Measurements from ENCODE around the gene FSCN2.

Gene FSCN2

DNA sequence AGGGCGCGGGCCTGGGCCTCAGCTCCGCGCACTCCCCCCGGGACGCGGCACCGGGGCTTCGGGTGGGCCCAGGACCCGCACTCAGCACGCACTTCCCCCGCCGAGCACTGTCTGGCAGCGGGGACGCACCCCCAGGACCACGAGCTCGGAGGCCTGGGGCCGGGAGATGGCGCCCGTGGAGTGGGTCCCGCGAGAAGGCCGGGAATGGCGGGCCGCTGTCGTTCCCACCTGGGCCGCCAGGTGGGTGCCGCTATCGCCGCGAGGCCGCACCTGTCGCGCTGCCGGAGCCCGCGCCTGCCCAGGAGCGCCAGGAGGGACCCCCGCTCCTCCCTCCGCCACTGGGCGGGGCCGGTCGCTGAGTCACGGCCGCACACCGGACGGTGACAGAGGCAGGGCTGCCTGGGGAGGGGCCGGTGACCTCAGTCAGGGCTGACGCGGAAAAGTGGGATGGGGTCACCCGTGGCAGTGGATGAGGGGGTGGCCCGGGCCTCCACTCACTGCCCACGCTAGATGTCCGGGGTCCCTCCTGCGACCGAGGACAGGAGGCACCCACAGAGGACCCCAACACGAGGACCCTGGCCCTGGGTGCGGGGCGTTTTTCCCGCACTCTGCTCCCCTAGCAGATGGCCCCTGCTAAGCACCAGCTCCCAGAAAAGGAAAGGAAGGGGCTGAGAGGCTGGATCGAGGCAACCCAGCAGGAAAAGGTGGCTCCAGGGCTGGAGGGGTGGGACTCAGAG is 8.7 kb upstream of the FSCN2 start:
- Histone ChIP-seq H3K9me3 (no peaks in the 10 kb centered on the region), H3K27me3 (no peaks in the 10 kb centered on the region), H3K36me3 (no peaks in the 10 kb centered on the region), H3K4me3 (ENCODE audit: low read depth, low read length) (no peak overlapping the region), H3K4me1 (no peaks in the 10 kb centered on the region)
- DNase-seq: no peak
- TF ChIP-seq, protein P1, sequence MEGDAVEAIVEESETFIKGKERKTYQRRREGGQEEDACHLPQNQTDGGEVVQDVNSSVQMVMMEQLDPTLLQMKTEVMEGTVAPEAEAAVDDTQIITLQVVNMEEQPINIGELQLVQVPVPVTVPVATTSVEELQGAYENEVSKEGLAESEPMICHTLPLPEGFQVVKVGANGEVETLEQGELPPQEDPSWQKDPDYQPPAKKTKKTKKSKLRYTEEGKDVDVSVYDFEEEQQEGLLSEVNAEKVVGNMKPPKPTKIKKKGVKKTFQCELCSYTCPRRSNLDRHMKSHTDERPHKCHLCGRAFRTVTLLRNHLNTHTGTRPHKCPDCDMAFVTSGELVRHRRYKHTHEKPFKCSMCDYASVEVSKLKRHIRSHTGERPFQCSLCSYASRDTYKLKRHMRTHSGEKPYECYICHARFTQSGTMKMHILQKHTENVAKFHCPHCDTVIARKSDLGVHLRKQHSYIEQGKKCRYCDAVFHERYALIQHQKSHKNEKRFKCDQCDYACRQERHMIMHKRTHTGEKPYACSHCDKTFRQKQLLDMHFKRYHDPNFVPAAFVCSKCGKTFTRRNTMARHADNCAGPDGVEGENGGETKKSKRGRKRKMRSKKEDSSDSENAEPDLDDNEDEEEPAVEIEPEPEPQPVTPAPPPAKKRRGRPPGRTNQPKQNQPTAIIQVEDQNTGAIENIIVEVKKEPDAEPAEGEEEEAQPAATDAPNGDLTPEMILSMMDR (IDR thresholded peaks at IDR 0.05; ENCODE audit: low read depth, low read length): no peak

DNA sequence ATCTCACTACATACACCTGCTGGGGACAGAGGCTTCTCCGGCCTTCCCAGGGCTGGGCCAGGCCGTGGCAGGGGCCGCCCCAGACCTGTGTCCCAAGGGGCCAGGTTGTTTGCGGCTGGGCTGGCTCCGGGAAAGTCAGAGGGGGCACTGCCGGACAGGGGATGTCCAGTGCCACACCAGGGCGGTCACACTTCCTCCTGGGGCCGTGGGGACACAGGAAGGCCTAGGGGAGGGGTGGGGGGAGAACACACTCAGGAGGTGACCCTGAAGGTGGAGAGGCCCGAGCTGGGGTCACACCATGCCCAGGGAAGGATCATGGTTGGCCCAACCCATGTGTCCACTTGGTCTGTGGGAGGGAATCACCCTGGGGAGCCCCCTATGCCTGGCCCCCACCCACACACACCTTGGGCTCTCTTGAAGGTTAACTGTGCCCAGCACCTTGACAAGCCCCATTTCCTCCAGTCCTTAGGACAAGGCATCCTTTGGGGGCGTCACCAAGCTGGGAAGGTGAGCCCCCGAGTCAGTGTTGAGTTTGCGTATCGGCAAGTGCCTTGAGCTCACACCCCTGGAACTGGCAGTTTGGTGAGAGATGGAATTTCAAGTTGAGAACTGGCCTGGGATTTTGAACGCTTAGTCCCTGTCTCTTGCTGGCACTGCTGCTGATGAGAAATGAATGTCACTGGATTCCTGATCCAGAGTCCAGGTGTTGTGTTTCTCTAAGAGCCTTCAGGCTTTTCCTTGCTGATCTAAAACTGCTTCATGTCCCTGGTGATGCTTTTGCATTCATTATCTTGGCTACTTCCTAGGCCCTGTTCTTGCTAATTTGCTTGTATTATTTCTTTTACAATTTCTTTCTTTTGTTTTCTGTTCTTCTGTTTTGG is 7.9 kb upstream of the FSCN2 start:
- DNase-seq: no peak
- no peak overlapping the region for H3K4me3 ChIP-seq (ENCODE audit: low read depth, low read length)
- TF ChIP-seq, protein P1 (IDR thresholded peaks at IDR 0.05; ENCODE audit: low read depth, low read length): no peak

DNA sequence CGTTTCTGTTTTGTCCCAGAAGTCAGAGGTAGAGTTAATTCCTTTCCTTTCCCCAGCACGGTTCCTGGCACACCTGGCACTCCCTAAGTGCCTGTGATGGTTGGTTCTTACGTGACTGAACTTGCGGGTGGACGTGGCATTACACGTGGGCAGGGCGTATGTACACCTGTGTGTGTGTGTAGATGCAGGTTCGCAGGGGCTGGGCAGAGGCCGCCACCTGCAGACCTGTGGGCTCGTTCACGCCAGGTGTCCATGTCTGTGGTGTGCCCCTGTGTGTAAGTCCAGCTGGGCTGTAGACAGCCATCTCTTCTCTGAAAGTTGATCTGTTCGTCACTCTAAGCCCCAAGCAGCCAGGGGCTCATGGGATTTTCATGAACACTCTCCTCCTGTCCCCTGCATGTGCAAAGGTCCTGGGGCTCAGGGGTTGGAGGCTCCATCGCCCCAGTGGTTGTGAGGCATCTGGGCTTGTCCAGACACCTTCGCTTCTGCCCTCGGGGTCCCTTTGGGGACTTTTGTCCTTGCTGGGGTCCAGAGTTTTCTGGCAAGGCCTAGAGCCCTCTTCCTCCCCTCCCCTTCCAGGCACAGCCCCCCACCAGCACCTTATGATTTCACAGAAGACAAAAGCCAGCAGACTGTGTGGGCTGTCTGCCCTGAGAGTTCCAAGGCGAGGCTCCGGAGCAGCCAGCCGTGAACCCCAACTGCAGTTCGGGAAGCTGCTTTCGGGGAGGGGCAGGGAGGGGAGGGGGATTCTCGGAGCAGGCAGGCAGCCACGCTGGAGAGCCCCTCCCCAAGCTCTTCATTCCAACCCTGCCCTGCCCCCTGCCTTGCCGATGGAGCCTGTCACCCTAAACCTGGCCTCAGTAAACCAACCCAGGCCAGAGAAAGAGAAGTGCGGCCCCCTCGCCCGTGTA is 5.4 kb upstream of the FSCN2 start:
- TF ChIP-seq, protein P1 (IDR thresholded peaks at IDR 0.05; ENCODE audit: low read depth, low read length): peak; percentile 46; the same call in 1 of the 2 replicates
- no peaks in the 10 kb centered on the region for H3K4me1 ChIP-seq
- peak; percentile 63 for DNase-seq
- no peaks in the 10 kb centered on the region for H3K9me3 ChIP-seq
- peaks cover 5% of the 10 kb centered on the region for H3K27me3 ChIP-seq
- no peak overlapping the region for H3K4me3 ChIP-seq (ENCODE audit: low read depth, low read length)
- H3K36me3 ChIP-seq: no peaks in the 10 kb centered on the region

More for the DNA sequence above, 7.9 kb upstream of the FSCN2 start:
- Histone ChIP-seq H3K4me1 (no peaks in the 10 kb centered on the region), H3K9me3 (no peaks in the 10 kb centered on the region), H3K27me3 (no peaks in the 10 kb centered on the region), H3K36me3 (no peaks in the 10 kb centered on the region)

DNA sequence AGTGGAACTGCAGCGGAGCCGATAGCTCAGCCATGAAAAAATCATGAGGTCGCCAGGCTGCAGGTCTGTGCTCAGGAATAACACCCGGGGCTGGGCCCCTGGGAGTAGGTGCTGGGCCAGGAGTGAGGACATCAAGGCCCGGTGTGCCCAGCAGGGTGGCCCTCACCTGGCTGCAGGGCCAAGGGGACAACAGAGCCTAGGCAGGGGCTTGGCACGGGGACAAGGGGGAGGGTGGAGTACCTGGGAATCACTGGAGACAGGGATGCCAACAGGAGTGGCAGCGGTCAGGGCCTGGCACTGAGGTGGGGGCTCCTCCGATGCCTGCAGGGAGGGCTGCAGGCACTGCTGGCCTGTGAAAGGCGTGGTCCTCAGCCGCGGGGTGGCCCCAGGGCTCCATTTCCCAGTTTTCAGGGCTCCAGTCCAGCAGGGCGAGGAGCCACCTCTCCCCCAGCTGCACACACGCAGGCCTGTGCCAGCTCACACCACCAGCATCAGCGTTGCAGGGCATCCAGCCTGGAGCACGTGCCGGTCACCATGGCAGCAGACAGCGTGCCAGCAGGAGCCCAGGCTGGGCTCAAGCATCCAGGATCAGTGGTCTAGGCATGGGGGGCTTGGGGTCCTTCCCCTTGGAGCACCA is 4.7 kb upstream of the FSCN2 start:
- Histone ChIP-seq H3K9me3 (no peaks in the 10 kb centered on the region), H3K4me1 (no peaks in the 10 kb centered on the region), H3K36me3 (no peaks in the 10 kb centered on the region), H3K4me3 (ENCODE audit: low read depth, low read length) (no peak overlapping the region), H3K27me3 (peaks cover 12% of the 10 kb centered on the region)
- TF ChIP-seq, protein P1 (IDR thresholded peaks at IDR 0.05; ENCODE audit: low read depth, low read length): no peak
- peak; percentile 42 for DNase-seq

DNA sequence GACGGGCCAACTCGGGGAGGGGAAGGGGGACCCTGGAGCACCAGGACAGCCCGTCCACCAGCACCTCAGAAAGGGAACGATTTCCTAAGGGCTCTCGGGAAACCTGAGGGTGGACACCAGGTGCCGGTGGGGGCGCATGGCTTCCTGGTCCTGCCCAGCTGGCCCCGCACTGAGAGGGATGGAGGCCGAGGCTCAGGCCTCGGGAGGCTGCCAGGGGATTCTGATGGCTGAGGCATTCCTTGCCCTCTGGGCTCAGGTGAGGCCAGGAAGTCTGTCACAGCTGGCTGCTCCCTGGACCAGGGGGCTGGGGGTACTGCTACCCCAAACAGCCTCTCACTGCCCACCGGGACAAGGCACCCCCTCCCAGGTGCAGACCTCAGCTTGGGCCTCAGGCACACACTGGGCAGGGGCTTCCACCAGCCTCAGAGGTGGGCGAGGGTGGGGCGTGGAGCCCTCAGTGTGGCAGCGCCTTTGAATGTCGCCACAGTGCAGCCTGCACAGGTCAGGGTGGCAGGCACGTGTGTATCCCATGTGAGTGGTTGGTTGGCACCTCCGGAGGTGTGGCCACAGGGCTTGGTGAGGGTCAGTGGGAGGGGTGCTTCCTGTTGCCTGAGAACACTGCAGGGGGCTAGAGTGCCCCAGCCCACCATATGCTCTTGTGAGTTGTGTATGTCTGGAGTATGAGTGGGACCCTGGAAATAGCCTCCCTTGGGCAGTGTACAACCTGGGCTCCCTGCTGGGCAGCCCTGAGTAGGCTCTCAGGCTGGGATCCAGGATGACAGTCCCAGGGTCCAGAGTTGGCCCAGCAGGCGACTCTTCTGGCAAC is 3.9 kb upstream of the FSCN2 start:
- DNase-seq: peak; percentile 5

More for the DNA sequence above, 3.9 kb upstream of the FSCN2 start:
- H3K4me3 ChIP-seq (ENCODE audit: low read depth, low read length): no peak overlapping the region
- peaks cover 20% of the 10 kb centered on the region for H3K27me3 ChIP-seq
- H3K9me3 ChIP-seq: no peaks in the 10 kb centered on the region
- TF ChIP-seq, protein P1 (IDR thresholded peaks at IDR 0.05; ENCODE audit: low read depth, low read length): no peak
- H3K36me3 ChIP-seq: no peaks in the 10 kb centered on the region
- no peaks in the 10 kb centered on the region for H3K4me1 ChIP-seq

Data from BE2C (cell line).